DOHH2 (cell line): ENCODE data around the gene DUOXA1.

ENCODE experiments used
- H3F3A ChIP-seq: fragments of 200-600 bp; sonication (generic), shearing (Covaris generic); 2 replicates; pipeline ENCODE4 v1.6.0; 2016; ENCODE audit warnings: antibody characterized with exemption, mild to moderate bottlenecking; ENCODE audit not compliant: control insufficient read depth, insufficient read depth
- H3K27ac ChIP-seq: fragments of 200-600 bp; sonication (generic); 2 replicates; pipeline ENCODE4 v1.5.1; 2014; ENCODE audit warnings: low read depth, mild to moderate bottlenecking, low read length, moderate library complexity
- H3K27me3 ChIP-seq: fragments of 200-600 bp; sonication (generic); 2 replicates; pipeline ENCODE4 v1.6.1; 2014; ENCODE audit warnings: mild to moderate bottlenecking, low read length, mixed read lengths; ENCODE audit not compliant: control insufficient read depth
- H3K36me3 ChIP-seq: fragments of 200-600 bp; sonication (generic); 2 replicates; pipeline ENCODE4 v1.6.1; 2014; ENCODE audit warnings: mild to moderate bottlenecking, low read length, moderate library complexity, mixed read lengths; ENCODE audit not compliant: control insufficient read depth
- H3K4me1 ChIP-seq: fragments of 200-600 bp; sonication (generic); 2 replicates; pipeline ENCODE4 v1.6.1; 2014; ENCODE audit warnings: mild to moderate bottlenecking, low read length, mixed read lengths; ENCODE audit not compliant: control insufficient read depth
- H3K4me2 ChIP-seq: fragments of 200-600 bp; sonication (generic); 2 replicates; pipeline ENCODE4 v1.6.0; 2014; ENCODE audit warnings: mild to moderate bottlenecking, low read length, moderate library complexity
- H3K4me3 ChIP-seq: fragments of 200-600 bp; sonication (generic); 2 replicates; pipeline ENCODE4 v1.5.1; 2014; ENCODE audit warnings: mild to moderate bottlenecking, low read length, mixed read lengths
- H3K79me2 ChIP-seq: fragments of 200-600 bp; sonication (generic); 2 replicates; pipeline ENCODE4 v1.6.1; 2014; ENCODE audit warnings: mild to moderate bottlenecking, low read length, mixed read lengths; ENCODE audit not compliant: control insufficient read depth
- H3K9me2 ChIP-seq: fragments of 200-600 bp; sonication (generic); replicated peaks from 2 replicates; pipeline ENCODE4 v1.6.1; 2014; ENCODE audit warnings: mild to moderate bottlenecking, low read length, mixed read lengths; ENCODE audit not compliant: control insufficient read depth
- H3K9me3 ChIP-seq: fragments of 200-600 bp; sonication (generic); 2 replicates; pipeline ENCODE4 v1.6.1; 2014; ENCODE audit warnings: antibody characterized with exemption, low read length, mixed read lengths; ENCODE audit not compliant: control insufficient read depth, insufficient read depth
- H4K20me1 ChIP-seq: fragments of 200-600 bp; sonication (generic); 2 replicates; pipeline ENCODE4 v1.6.0; 2014; ENCODE audit warnings: low read depth, mild to moderate bottlenecking, antibody characterized with exemption, low read length, moderate library complexity; ENCODE audit not compliant: control insufficient read depth, insufficient read depth
- CTCF ChIP-seq: fragments of 200-600 bp; sonication (generic); IDR thresholded peaks from one replicate; pipeline ENCODE4 v1.5.1; 2014; ENCODE audit warnings: antibody characterized with exemption, mild to moderate bottlenecking, low read depth, low read length; ENCODE audit not compliant: poor library complexity, severe bottlenecking
- EZH2phosphoT487 ChIP-seq: fragments of 200-600 bp; sonication (generic); IDR thresholded peaks from 2 replicates; pipeline ENCODE4 v1.6.1; 2017; ENCODE audit warnings: borderline replicate concordance, mild to moderate bottlenecking, antibody characterized with exemption, low read length, moderate library complexity, mixed read lengths

Gene DUOXA1, protein sequence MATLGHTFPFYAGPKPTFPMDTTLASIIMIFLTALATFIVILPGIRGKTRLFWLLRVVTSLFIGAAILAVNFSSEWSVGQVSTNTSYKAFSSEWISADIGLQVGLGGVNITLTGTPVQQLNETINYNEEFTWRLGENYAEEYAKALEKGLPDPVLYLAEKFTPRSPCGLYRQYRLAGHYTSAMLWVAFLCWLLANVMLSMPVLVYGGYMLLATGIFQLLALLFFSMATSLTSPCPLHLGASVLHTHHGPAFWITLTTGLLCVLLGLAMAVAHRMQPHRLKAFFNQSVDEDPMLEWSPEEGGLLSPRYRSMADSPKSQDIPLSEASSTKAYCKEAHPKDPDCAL

GRCh38 chr15:45129651-45130129, at the start of gene DUOXA1, which contains the start of gene DUOX1:
Gene DUOXA1, minus strand, starts transcription at chr15:45129879. Its CDS starts 6,865 bp downstream, at chr15:45123014.
Gene DUOX1, plus strand, starts transcription at chr15:45129994. Its CDS starts 1,973 bp downstream, at chr15:45131967.
- TF ChIP-seq EZH2phosphoT487 (no peak), CTCF (no peak)
- H3K27me3 ChIP-seq: peaks cover 18% of the 10 kb centered on the region

GRCh38 chr15:45177285-45177684, 47.6 kb upstream of the DUOXA1 start:
- Histone ChIP-seq H3K27me3 (no peaks in the 10 kb centered on the region), H3K79me2 (no peaks in the 10 kb centered on the region), H3K9me2 (no peaks in the 10 kb centered on the region), H3F3A (no peaks in the 10 kb centered on the region), H3K9me3 (no peaks in the 10 kb centered on the region), H3K4me2 (no peak overlapping the region), H4K20me1 (no peaks in the 10 kb centered on the region), H3K4me3 (no peak overlapping the region), H3K36me3 (no peaks in the 10 kb centered on the region), H3K4me1 (no peaks in the 10 kb centered on the region), H3K27ac (no peak overlapping the region)
- TF ChIP-seq CTCF (no peak), EZH2phosphoT487 (no peak)

More at GRCh38 chr15:45129651-45130129, at the start of gene DUOXA1, which contains the start of gene DUOX1:
- H3K9me2 ChIP-seq: no peaks in the 10 kb centered on the region
- H3K27ac ChIP-seq: no peak within 1 kb of the TSS
- H3K9me3 ChIP-seq: no peaks in the 10 kb centered on the region
- no peaks in the 10 kb centered on the region for H3F3A ChIP-seq
- H3K36me3 ChIP-seq: no peaks in the 10 kb centered on the region
- H3K4me1 ChIP-seq: no peaks in the 10 kb centered on the region
- H4K20me1 ChIP-seq: no peaks in the 10 kb centered on the region
- H3K4me3 ChIP-seq: no peak within 1 kb of the TSS
- H3K79me2 ChIP-seq: no peaks in the 10 kb centered on the region
- no peak within 1 kb of the TSS for H3K4me2 ChIP-seq

DNA sequence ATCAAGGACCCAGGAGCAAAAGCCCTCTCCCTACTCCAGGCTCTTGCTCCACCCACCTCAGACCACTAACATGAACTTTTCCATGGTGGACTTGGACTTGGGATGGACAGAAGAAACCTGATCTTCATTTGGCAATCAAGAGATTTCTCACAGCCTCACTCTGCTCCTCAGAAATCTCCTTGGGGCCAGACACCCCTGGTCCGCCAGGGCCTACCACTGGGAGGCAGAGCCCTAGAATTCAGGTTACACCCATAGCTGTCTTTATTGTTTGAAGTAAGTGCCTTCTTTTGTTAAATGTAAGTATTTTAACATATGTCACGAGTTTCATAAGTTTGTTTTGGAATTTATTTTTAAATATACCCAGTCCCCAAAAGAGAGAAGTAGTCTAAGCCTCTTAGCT, 44.9 kb upstream of the DUOXA1 start:
- Histone ChIP-seq H3K4me3 (no peak overlapping the region), H3K36me3 (no peaks in the 10 kb centered on the region), H3K4me2 (no peak overlapping the region), H3F3A (0 out of 2 replicates have a peak, but pooled peaks cover 5% of the 10 kb centered on the region), H3K79me2 (no peaks in the 10 kb centered on the region), H3K9me3 (no peaks in the 10 kb centered on the region), H4K20me1 (no peaks in the 10 kb centered on the region), H3K27ac (no peak overlapping the region), H3K27me3 (no peaks in the 10 kb centered on the region), H3K4me1 (peaks cover 6% of the 10 kb centered on the region), H3K9me2 (no peaks in the 10 kb centered on the region)
- TF ChIP-seq EZH2phosphoT487 (no peak), CTCF (no peak)
